Natural killer cell treated with Interleukin-12 subunit alpha and Interleukin-12 subunit beta and Interleukin-15 and Interleukin-18, amount 100 ng/mL, for 72 hours (primary cell): ENCODE measurements around the gene TUBD1. TPM values are rescaled to one million over a fixed set of nuclear protein-coding genes. Genes with fewer than 3 reads are reported as not detected.
"Not testable (repeated sequence)": the region's sequence is repeated elsewhere in the genome, so short reads cannot be mapped to it uniquely, and the experiment has no call there.

Experiments used
- ATAC-seq, 2 donors: fragments of 150-1000 bp; cut with Tn5 transposase in 1 of 2; sonication (Bioruptor Pico), chemical (Tn5 transposase) in 1 of 2; 2 replicates each; pipeline ENCODE4 v1.10.0; 2021
- DNase-seq: peaks from one replicate; pipeline ENCODE4 v3.0.0; 2022; ENCODE audit warnings: low spot score
- H3K27ac Mint-ChIP-seq, 2 donors: 1 replicate in 1 of 2; 2 replicates in 1 of 2; pipeline ENCODE4 v1.8.0; 2022; ENCODE audit warnings: mixed read lengths in 2 of 2, mild to moderate bottlenecking in 1 of 2, moderate library complexity in 1 of 2
- H3K27me3 Mint-ChIP-seq, 2 donors: 1 replicate in 1 of 2; 2 replicates in 1 of 2; pipeline ENCODE4 v1.8.0; 2022; ENCODE audit warnings: mixed read lengths in 2 of 2
- H3K36me3 Mint-ChIP-seq: one replicate; pipeline ENCODE4 v1.8.0; 2022; ENCODE audit warnings: mixed read lengths
- H3K4me1 Mint-ChIP-seq, 2 donors: 1 replicate in 1 of 2; 2 replicates in 1 of 2; pipeline ENCODE4 v1.8.0; 2022; ENCODE audit warnings: low read depth in 2 of 2, mixed read lengths in 2 of 2, mild to moderate bottlenecking in 1 of 2
- H3K4me3 Mint-ChIP-seq: one replicate; pipeline ENCODE4 v1.8.0; 2022; ENCODE audit warnings: mixed read lengths
- H3K9me3 Mint-ChIP-seq: 2 replicates; pipeline ENCODE4 v1.8.0; 2022; ENCODE audit warnings: mixed read lengths
- total RNA-seq, 2 donors: library from RNA; stranded (reverse); gene quantifications; one replicate each; pipeline ENCODE4 v1.2.3, GENCODE V29; 2022

The TUBD1 gene
- total RNA-seq, 2 donors from 2014 or later, result 10.6 to 15.1 TPM

GRCh38 chr17:59832883-59833379, 59.8 kb downstream of the TUBD1 start:
- peaks cover 1% of the 10 kb centered on the region for H3K36me3 Mint-ChIP-seq
- H3K4me3 Mint-ChIP-seq, result peak overlapping the region; percentile 45
- H3K4me1 Mint-ChIP-seq, result peaks cover 52 to 53% of the 10 kb centered on the region in 2 donors
- no peaks in the 10 kb centered on the region for H3K27me3 Mint-ChIP-seq
- H3K27ac Mint-ChIP-seq, result peak overlapping the region; percentile 100
- H3K9me3 Mint-ChIP-seq, result no peaks in the 10 kb centered on the region
- no peak for ATAC-seq
- DNase-seq, result no peak

- H3K4me3 Mint-ChIP-seq, result peak overlapping the region; percentile 86
- H3K4me1 Mint-ChIP-seq, result peaks cover 52 to 57% of the 10 kb centered on the region in 2 donors
- H3K27me3 Mint-ChIP-seq, result no peaks in the 10 kb centered on the region
- H3K36me3 Mint-ChIP-seq, result peaks cover 4% of the 10 kb centered on the region
- no peak for ATAC-seq
- H3K27ac Mint-ChIP-seq, result peak overlapping the region; percentile 100
- DNase-seq, result no peak
- H3K9me3 Mint-ChIP-seq, result no peaks in the 10 kb centered on the region
Observed at GRCh38 chr17:59830846-59831486, 61.8 kb downstream of the TUBD1 start.

GRCh38 chr17:59830007-59830630, 62.6 kb downstream of the TUBD1 start:
- peak overlapping the region; percentile 86 for H3K4me3 Mint-ChIP-seq
- H3K4me1 Mint-ChIP-seq, result peaks cover 60 to 64% of the 10 kb centered on the region in 2 donors
- H3K27ac Mint-ChIP-seq, result peak overlapping the region; percentile 100
- no peaks in the 10 kb centered on the region for H3K9me3 Mint-ChIP-seq
- DNase-seq, result no peak
- peaks cover 9% of the 10 kb centered on the region for H3K36me3 Mint-ChIP-seq
- ATAC-seq, result peak in 1 of 2 donors; percentile 37
- H3K27me3 Mint-ChIP-seq, result no peaks in the 10 kb centered on the region

- DNase-seq (peak; percentile 84), ATAC-seq (peak; percentile 93 to 95)
- Mint-ChIP-seq H3K27me3 (no peaks in the 10 kb centered on the region), H3K9me3 (no peaks in the 10 kb centered on the region), H3K4me1 (peaks cover 60 to 64% of the 10 kb centered on the region in 2 donors), H3K4me3 (peak overlapping the region; percentile 86), H3K27ac (peak overlapping the region; percentile 100), H3K36me3 (peaks cover 9% of the 10 kb centered on the region)
Observed at GRCh38 chr17:59829217-59830006, 63.3 kb downstream of the TUBD1 start.

GRCh38 chr17:59828819-59829216, 63.9 kb downstream of the TUBD1 start:
- not testable (repeated sequence) for H3K9me3 Mint-ChIP-seq
- H3K4me1 Mint-ChIP-seq, result peaks cover 59 to 61% of the 10 kb centered on the region in 2 donors
- ATAC-seq, result peak; percentile 37 to 53

GRCh38 chr17:59828478-59828760, 64.3 kb downstream of the TUBD1 start:
- Mint-ChIP-seq H3K4me1 (peaks cover 57 to 59% of the 10 kb centered on the region in 2 donors), H3K36me3 (peaks cover 9% of the 10 kb centered on the region), H3K4me3 (peak overlapping the region; percentile 86), H3K9me3 (no peaks in the 10 kb centered on the region), H3K27me3 (no peaks in the 10 kb centered on the region), H3K27ac (peak overlapping the region; percentile 100)
- DNase-seq (no peak), ATAC-seq (no peak)

More at GRCh38 chr17:59828819-59829216, 63.9 kb downstream of the TUBD1 start:
- peak overlapping the region; percentile 86 for H3K4me3 Mint-ChIP-seq
- H3K27me3 Mint-ChIP-seq, DNase-seq, H3K36me3 Mint-ChIP-seq: not testable (repeated sequence)
- H3K27ac Mint-ChIP-seq, result peak overlapping the region; percentile 100

GRCh38 chr17:59827721-59828477, 64.8 kb downstream of the TUBD1 start:
- peaks cover 52 to 54% of the 10 kb centered on the region in 2 donors for H3K4me1 Mint-ChIP-seq
- peak overlapping the region; percentile 100 for H3K27ac Mint-ChIP-seq
- H3K4me3 Mint-ChIP-seq, result peak overlapping the region; percentile 86
- ATAC-seq (no peak), DNase-seq (no peak)
- peaks cover 10% of the 10 kb centered on the region for H3K36me3 Mint-ChIP-seq
- no peaks in the 10 kb centered on the region for H3K27me3 Mint-ChIP-seq
- H3K9me3 Mint-ChIP-seq, result no peaks in the 10 kb centered on the region

- peak overlapping the region; percentile 100 for H3K27ac Mint-ChIP-seq
Observed at GRCh38 chr17:59826706-59827453, 65.9 kb downstream of the TUBD1 start.

GRCh38 chr17:59825533-59826322, 67.0 kb downstream of the TUBD1 start:
- no peaks in the 10 kb centered on the region for H3K27me3 Mint-ChIP-seq
- peak overlapping the region; percentile 100 for H3K27ac Mint-ChIP-seq
- peaks cover 14% of the 10 kb centered on the region for H3K36me3 Mint-ChIP-seq
- H3K9me3 Mint-ChIP-seq, result no peaks in the 10 kb centered on the region
- DNase-seq (no peak), ATAC-seq (peak; percentile 21 to 24)
- H3K4me1 Mint-ChIP-seq, result peaks cover 46 to 47% of the 10 kb centered on the region in 2 donors
- H3K4me3 Mint-ChIP-seq, result peak overlapping the region; percentile 86

More at GRCh38 chr17:59826706-59827453, 65.9 kb downstream of the TUBD1 start:
- peak overlapping the region; percentile 86 for H3K4me3 Mint-ChIP-seq
- ATAC-seq (no peak), DNase-seq (no peak)
- peaks cover 52 to 53% of the 10 kb centered on the region in 2 donors for H3K4me1 Mint-ChIP-seq
- H3K36me3 Mint-ChIP-seq, result peaks cover 14% of the 10 kb centered on the region
- H3K9me3 Mint-ChIP-seq, result no peaks in the 10 kb centered on the region
- no peaks in the 10 kb centered on the region for H3K27me3 Mint-ChIP-seq

GRCh38 chr17:59815965-59816364, 76.8 kb downstream of the TUBD1 start:
- peak overlapping the region; percentile 82 to 96 for H3K27ac Mint-ChIP-seq
- peaks cover 38 to 45% of the 10 kb centered on the region in 2 donors for H3K4me1 Mint-ChIP-seq
- H3K9me3 Mint-ChIP-seq, result peaks cover 3% of the 10 kb centered on the region
- H3K4me3 Mint-ChIP-seq, result peak overlapping the region; percentile 68
- ATAC-seq, result peak in 1 of 2 donors; percentile 52
- no peak for DNase-seq
- peaks cover 28% of the 10 kb centered on the region for H3K36me3 Mint-ChIP-seq
- H3K27me3 Mint-ChIP-seq, result no peaks in the 10 kb centered on the region

GRCh38 chr17:59814685-59815084, 78.1 kb downstream of the TUBD1 start:
- Mint-ChIP-seq H3K27me3 (no peaks in the 10 kb centered on the region), H3K4me3 (no peak overlapping the region), H3K9me3 (peaks cover 3% of the 10 kb centered on the region), H3K27ac (peak overlapping the region; percentile 82 to 96), H3K4me1 (peaks cover 31 to 37% of the 10 kb centered on the region in 2 donors), H3K36me3 (peaks cover 19% of the 10 kb centered on the region)
- no peak for ATAC-seq
- DNase-seq, result no peak

GRCh38 chr17:59814276-59814675, 78.5 kb downstream of the TUBD1 start:
- DNase-seq (no peak), ATAC-seq (no peak)
- H3K4me3 Mint-ChIP-seq, result no peak overlapping the region
- peaks cover 18% of the 10 kb centered on the region for H3K36me3 Mint-ChIP-seq
- no peaks in the 10 kb centered on the region for H3K27me3 Mint-ChIP-seq
- peaks cover 31 to 36% of the 10 kb centered on the region in 2 donors for H3K4me1 Mint-ChIP-seq
- peaks cover 3% of the 10 kb centered on the region for H3K9me3 Mint-ChIP-seq
- H3K27ac Mint-ChIP-seq, result peak overlapping the region; percentile 82 to 96
